COLO829 (cell line): Measurements from ENCODE around the gene XRCC6.
"Not testable (repeated sequence)": the region's sequence is repeated elsewhere in the genome, so short reads cannot be mapped to it uniquely, and the experiment has no call there.

Source experiments
- DNase-seq: peaks from one replicate; pipeline ENCODE4 v3.0.0; 2012; ENCODE audit warnings: low spot score

The XRCC6 gene

DNA sequence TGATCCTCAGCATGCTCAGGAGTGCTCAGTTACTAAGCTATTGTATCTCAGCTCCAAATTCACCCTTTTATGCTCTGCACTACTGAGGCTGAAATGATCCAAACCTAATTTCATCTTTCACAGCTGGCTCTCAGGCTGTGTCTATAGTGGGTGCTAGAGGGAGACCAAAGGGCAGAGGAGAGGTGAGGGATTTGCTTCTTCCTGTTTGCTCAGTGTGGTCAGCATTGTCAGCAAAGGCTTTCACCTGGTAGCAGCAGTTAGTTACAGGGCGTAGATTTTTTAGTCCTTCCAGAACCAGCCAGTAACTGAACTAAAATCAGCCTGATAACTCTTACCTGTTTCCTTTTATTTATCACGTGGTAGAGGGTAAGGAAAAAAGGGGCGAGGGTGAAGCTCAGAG lies 33.2 kb downstream of the XRCC6 start:
- no peak for DNase-seq

DNA sequence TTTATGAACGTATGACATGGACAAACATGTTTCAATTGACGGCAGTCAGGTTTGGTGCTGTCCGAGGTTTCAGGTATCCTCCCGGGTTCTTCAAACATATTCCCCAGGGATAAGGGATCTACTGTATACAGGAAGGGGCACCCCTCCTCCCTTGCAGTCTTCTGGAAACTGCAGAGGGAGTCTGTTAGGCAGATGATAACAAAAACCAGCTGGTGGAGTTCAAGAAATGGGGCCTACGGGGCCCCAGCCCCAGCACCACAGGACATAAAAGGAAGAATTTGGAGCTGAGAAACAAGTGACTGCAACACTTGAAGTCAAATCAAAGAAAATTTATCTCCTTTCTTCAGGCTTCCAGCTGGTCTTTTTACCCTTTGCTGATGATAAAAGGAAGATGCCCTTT lies 35.5 kb downstream of the XRCC6 start:
- no peak for DNase-seq

DNA sequence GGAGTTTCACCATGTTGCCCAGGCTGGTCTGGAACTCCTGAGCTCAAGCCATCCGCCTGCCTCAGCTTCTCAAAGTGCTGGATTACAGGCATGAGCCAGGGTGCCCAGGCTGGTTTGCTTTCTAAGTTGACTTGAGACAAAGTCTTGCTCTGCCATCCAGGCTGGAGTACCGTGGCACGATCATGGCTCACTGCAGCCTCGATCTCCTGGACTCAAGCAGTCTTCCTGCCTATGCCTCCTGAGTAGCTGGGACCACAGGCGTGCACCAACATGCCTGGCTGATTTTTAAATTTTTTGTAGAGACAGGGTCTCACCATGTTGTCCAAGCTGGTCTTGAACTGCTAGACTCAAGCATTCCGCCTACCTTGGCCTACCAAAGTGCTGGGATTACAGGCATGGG lies 36.6 kb downstream of the XRCC6 start:
- DNase-seq: no peak

DNA sequence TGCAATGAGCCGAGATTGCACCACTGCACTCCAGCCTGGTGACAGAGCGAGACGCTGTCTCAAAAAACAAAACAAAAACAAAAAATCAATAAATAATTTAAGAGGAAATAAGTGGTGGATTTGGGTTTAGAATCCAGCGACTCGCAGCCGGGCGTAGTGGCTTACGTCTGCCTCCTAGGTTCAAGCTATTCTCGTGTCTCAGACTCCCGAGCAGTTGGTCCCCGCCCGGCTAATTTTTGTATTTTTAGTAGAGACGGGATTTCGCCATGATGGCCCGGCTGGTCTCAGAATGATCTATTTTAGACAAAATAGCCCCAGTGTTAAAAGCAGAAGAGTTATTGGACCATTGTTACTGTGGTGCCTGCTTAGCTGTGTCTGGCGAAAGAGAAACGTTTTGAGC lies 37.8 kb downstream of the XRCC6 start:
- DNase-seq: no peak

DNA sequence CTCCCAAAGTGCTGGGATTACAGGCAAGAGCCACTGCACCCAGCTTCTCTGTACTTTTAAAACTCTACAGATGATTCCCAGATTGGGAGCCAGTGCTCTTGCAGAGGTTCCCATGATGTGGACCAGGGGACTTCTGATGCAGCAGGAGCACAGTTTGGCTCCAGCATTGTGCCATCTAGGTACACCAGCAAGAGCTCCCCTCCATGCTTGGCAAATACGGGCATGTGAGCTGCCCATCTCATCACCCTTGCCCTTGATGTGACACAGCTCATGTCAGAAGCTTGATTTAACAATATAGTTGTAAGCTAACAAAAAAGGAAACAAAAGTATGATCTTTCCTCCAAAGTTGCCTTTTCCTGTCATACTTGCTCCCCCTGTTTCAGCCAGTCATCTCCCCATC lies 38.8 kb downstream of the XRCC6 start:
- no peak for DNase-seq

DNA sequence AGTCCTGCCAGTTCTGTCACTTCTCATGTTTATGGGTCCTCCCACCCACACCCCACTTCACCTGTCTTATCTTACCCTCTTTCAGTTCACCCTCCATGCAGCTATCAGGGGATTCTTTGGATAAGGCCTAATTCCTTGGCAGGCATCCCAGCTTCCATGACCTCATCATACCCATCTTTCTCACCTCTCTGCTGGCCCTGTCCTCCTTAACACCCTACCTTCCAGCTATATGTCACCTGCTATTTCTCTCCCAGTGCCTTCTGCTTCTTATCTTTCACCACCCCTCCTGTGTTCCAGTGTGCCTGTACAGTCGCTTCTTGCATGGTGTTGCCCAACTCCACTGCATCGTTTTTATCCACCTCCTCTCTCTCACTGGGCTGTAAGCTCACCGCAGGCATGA lies 39.3 kb downstream of the XRCC6 start:
- no peak for DNase-seq

DNA sequence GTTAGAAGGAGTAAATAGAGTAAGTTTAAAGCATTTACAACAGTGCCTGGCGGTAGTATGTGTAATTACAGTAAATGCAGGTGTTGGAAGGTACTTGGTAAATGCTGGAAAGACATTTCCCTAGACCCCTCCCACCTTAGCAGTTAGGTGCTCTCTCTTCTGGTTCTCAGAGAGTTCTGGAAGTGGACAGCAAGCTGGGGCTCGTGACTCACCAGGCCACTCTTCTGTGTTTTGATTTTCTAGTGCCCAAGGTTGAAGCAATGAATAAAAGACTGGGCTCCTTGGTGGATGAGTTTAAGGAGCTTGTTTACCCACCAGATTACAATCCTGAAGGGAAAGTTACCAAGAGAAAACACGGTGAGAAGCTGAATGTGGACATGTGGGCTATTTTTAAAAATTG lies 40.0 kb downstream of the XRCC6 start:
- no peak for DNase-seq

DNA sequence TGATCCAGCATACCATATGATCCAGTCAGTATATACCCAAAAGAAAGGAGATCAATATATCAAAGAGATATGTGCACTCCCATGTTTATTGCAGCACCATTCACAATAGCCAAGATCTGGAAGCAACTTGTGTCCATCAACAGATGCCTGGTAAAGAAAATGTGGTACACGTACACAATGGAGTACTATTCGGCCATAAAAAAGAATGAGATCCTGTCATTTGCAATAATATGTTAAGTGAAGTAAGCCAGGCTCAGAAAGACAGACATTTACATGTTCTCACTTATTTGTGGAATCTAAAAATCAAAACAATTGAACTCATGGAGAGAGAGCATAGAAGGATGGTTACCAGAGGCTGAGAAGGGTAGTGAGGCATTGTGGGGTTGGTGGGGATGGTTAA lies 40.6 kb downstream of the XRCC6 start:
- DNase-seq: no peak

DNA sequence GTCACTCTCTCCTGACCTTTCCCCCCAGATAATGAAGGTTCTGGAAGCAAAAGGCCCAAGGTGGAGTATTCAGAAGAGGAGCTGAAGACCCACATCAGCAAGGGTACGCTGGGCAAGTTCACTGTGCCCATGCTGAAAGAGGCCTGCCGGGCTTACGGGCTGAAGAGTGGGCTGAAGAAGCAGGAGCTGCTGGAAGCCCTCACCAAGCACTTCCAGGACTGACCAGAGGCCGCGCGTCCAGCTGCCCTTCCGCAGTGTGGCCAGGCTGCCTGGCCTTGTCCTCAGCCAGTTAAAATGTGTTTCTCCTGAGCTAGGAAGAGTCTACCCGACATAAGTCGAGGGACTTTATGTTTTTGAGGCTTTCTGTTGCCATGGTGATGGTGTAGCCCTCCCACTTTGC lies 42.5 kb downstream of the XRCC6 start:
- not testable (repeated sequence) for DNase-seq

DNA sequence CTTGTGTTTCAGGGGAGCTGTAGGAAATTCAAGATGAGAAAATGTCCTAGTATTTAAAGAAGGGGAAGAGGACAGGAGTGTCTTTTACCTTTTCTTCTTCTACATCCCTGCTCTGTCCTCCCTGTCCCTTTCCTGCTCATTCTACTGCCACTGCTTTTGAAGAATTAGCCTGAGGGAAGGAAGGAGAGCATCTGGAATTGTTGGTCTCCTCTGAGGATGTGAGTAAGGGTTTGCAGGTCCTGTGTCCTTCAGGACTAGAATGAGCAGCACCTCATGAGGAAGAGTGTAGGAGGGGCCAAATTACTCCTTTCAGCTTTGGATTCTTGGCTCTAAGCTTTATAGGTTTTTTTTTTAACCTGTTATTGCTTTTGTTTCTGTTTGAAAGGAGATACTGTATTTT lies 43.4 kb downstream of the XRCC6 start:
- no peak for DNase-seq

DNA sequence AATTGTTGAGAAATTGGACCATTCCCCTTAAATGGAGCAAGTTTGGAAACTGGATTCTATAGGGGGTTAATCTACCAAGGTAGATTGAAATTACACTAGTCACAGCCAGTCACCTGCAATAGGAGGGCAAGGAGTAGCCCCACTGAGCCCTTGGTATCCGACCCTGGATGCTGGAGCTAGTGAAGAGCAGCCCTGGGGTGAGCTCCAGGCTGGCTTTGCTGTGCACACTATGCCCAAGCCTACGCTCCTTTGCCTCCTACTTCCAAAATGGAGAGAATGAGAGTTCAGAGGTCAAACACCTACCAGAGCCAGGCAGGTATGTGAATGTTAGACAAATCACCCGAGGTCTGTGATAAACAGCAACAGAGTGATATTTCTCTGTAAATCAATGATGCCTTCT lies 43.9 kb downstream of the XRCC6 start:
- no peak for DNase-seq

DNA sequence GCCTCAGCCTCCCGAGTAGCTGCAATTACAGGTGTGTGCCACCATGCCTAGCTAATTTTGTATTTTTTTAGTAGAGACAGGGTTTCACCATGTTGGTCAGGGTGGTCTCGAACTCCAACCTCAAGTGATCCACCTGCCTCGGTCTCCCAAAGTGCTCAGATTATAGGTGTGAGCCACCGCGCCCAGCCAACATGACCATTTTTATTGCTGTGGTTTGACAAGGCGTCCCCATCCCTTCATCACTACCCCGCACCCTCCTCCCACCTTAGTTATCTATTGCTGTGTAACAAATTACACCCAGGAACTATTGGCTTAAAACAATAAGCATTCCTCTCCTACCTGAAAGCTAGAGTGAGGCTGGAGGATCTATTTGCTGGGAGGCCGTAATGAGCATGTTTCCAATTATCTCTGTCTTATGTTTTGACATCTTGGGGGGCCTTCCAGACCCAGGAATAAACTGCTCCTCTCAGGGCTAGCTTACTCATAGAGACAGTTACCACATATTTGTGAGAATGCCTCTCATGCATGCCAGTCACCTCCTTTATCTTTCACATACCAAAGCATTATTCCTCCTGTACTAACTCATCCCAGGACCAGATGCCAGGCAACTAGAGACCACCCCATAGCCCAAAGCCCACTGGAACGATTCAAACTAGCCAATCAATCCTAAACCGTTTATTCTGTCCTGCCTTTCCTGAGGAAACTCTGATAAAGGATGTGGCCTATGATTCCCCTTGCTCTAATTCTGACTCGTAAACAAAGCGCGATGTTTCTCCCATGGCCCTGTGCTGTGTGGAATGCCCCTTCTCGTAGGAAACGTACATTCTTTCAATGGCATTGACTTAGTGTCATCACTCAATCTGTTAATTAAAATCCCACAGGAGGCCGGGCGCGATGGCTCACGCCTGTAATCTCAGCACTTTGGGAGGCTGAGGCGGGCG lies 48.1 kb downstream of the XRCC6 start:
- no peak for DNase-seq

DNA sequence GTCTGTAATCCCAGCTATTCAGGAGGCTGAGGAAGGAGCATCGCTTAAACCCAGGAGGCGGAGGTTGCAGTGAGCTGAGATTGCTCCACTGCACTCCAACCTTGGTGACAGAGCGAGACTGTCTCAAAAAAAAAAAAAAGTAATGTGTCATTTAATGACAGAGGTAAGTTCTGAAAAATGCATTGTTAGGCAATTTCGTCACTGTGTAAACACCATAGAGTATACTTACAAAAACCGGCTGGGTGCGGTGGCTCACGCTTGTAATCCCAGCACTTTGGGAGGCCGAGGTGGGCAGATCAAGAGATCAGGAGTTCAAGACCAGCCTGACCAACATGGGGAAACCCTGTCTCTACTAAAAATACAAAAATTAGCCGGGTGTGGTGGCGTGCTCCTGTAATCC lies 51.0 kb downstream of the XRCC6 start:
- not testable (repeated sequence) for DNase-seq

DNA sequence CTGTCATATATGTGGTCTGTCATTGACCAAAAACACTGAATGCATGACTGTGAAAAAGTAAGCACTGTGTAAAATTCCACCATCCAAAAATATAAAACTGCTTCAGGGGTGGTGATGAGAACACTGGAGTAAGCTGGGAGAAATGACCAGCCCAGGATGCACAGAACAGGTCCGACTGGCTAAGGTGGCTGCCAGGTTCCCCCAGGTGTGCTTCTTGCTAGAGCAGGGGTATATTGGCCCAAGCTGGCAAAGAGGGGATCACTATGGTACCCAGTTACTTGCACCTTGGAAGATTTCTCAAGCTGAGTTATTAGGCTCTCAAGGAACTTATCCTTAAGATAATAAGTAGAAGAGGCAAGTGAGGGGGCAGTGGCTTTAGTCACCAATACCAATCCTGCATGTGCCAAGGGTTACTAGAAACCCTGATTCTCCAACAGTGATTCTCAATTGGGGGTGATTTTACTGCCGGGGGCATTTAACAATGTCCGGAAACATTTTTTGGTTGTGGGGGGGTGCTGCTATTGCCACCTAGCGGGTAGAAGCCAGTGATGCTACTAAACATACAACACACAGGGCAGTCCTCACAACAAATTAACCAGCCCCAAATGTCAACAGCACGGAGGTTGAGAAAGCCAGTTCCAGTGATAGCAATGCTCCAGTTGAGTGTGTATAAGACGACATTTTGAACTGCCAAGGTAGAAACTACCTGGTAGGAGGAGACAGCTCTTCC lies 51.9 kb downstream of the XRCC6 start:
- no peak for DNase-seq

DNA sequence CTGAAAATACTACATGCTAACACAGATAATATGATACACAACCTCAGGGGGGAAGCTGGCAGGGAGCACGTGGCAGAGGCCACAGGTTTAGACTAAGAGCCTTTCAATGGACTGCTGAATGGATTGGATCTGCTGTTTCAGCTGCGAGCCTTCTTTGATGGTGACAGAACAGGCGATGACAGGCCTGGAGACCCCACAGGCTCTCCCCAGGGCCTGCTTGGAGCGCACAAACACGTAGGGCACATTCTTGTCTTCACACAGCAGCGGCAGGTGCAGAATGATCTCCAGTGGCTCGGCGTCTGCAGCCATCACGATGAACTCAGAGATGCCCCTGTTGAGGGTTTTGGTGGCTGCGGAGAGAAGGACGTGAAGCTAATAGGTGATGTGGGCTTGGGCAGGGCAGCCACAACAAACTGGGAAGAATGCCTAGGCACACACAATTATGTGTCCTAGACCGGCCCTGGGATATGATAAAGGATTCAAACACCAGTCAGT lies 53.8 kb downstream of the XRCC6 start:
- DNase-seq: no peak

DNA sequence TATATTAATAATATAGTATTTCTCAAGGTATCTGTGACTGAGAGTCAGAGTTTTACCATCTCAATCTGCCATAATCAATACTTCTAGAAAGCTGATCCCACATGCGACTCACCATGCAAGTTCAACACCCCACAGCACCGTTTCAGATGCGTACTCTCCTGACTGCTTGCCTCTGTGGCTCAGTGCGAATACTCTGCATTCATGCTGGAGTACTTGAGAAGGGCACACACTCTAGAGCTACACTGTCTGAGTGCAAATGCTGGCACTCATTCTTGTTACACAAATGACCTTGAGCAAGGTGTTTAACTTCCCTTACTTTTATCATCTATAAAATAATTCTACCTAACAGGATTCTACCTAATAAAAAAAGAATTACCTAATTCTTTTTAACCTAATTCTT lies 55.0 kb downstream of the XRCC6 start:
- no peak for DNase-seq

DNA sequence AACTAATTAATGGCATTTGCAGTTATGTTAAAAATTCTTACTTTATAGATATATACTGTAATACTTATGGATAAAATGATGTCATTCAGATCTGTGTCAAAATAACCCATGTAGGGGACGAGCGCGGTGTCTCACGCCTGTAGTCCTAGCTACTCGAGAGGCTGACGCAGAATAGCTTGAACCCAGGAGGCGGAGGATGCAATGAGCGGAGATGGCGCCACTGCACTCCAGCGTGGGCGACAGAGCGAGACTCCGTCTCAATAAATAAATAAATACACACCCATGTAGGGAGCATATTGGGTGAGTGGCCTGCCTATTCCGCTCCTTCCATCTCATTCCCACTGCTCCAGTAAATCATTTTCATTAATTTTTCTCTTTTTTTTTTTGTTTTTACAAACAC lies 60.5 kb downstream of the XRCC6 start:
- no peak for DNase-seq

DNA sequence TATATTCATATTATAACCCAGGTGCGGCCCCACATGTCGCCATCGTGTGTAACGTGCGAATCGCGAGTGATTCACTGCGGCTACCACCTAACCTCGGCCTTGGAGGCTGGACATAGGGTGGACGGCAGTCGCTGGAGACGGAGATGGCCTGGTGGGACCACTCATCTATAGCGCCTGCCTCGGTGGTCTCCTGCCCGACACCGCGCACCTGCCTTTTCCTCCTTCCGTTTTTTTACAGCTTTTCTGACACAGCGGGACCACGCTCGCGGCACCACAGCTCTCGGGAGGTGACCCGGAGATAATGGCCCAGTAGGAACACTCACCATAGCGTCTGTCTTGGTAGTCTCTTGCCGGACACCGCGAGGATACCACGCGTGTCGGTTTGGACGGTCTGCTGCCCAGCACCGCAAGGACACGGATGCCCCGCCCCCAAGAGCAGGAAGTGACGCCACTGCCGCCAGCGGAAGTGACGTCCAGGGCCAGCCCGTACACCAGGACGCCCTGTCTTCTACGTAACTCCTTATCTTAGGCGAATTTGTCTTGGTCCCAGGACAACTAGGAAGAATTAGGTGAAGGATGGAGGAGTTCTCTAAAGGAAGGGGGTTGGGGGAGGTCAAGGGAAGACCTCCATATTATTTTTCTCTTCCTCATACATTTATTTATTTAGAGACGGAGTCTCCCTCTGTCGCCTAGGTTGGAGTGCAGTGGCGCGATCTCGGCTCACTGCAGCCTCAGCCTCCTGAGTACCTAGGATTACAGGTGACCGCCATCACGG lies 61.1 kb downstream of the XRCC6 start:
- DNase-seq: peak; percentile 89

DNA sequence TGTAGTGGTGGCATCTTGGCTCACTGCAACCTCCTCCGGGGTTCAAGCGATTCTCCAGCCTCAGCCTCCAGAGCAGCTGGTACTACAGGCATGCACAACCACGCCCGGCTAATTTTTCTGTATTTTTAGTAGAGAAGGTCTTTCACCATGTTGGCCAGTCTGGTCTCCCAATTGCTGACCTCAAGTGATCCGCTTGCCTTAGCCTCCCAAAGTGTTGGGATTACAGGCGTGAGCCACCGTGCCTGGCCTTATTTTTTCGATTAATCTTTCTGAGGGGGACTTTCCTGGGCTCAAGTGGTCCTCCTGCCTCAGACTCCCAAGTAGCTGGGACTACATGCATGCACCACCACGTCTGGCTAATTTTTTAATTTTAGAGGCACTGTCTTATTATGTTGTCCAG lies 62.0 kb downstream of the XRCC6 start:
- DNase-seq: no peak

DNA sequence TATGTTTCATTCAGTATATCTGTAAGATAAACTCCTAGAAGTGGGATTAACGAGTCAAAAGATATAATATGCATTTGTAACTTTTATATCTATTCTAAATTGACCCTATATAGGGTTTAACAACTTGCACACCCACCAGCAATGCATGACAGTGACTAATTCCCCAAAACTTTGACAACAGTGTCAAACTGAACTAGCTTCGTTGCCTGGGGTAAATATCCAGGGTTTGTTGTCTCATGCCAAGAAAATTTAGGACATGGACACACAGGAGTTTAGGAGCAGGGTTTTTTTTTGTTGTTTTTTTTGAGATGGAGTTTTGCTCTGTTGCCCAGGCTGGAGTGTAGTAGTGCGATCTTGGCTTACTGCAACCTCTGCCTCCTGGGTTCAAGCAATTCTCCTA lies 62.5 kb downstream of the XRCC6 start:
- DNase-seq: no peak

DNA sequence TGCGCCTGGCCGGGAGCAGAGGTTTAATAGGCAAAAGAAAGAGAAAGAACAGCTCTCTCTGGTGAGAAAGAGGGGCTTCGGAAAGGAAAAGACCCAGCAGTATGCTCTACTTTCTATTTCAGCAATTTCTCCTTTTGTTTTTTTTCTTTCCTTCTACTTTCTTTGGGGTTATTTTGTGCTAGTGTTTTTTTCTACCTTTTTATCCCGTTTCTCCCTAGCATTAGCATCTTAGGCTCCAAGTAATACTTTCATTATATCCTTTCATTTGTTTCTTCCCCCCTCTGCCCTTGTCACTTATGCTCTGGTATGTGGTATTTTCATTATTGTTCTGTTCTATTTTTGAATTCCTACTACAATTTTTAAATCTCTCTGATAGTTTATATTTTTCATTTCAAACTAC lies 63.1 kb downstream of the XRCC6 start:
- no peak for DNase-seq

DNA sequence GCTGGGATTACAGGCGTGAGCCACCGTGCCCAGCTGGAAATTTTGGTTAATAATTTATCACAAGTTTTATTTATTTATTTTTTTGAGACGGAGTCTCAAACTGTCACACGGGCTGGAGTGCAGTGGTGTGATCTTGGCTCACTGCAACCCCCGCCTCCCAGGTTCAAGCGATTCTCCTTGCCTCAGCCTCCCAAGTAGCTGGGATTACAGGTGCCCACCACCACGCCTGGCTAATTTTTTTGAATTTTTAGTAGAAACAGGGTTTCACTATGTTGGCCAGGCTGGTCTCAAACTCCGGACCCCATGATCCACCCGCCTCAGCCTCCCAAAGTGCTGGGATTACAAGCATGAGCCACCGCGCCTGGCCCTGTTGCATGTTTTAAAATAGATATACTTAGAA lies 65.8 kb downstream of the XRCC6 start:
- DNase-seq: not testable (repeated sequence)
